ENCODE measurements around the gene KDM6A. TPM values are rescaled to one million over a fixed set of nuclear protein-coding genes. Genes with fewer than 3 reads are reported as not detected.

Gene KDM6A
- total and polyA plus RNA-seq, 9 of the 15 experiments (the other 6 are each of a cell fraction or from before 2014, with no cell fraction given): 8.4 to 34.3 (median 22.9) TPM

DNA sequence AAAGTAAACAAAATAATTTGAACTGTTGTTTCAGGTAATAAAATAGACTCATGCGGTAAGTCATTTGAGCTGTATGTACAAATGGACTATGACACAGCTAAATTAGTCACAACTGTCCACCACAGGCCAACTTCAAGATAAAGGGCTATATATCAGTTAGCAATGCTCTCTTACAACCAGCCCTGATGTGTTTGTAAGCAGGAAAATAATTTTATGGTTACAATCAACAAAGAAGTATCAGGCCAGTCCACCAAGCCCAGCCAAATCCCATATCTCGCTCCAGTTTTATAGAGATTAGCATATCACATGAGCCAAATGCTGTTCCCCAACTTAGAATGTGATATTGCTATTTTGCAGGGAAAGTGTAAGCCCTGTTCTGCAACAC, 29.7 kb upstream of the KDM6A start (continued):
- TF ChIP-seq ATF7 (IDR thresholded peaks at IDR 0.05) (no peak), COPS2 (conservative IDR thresholded peaks at IDR 0.05) (no peak), MCM2 (IDR thresholded peaks at IDR 0.05; ENCODE audit: low read depth) (no peak), CBX1 (IDR thresholded peaks at IDR 0.05; ENCODE audit: low read depth) (no peak), GATAD2A (IDR thresholded peaks at IDR 0.05) (no peak), SIRT6 (IDR thresholded peaks at IDR 0.05; ENCODE audit: low read depth, low read length) (no peak), ZNF780A (CRISPR knock-in tag; IDR thresholded peaks at IDR 0.05) (no peak), ZSCAN32 (CRISPR knock-in tag; IDR thresholded peaks at IDR 0.05) (no peak), ETV6 (IDR thresholded peaks at IDR 0.05; ENCODE audit: borderline replicate concordance in 1 of 2, low read depth in 2 of 2, low read length in 1 of 2) (no peak), ETV6 (CRISPR knock-in tag; IDR thresholded peaks at IDR 0.05; ENCODE audit: borderline replicate concordance) (no peak), ZNF124 (CRISPR knock-in tag; IDR thresholded peaks at IDR 0.05) (no peak), CBX3 (IDR thresholded peaks at IDR 0.05; ENCODE audit: borderline replicate concordance in 1 of 2, low read length in 2 of 2) (0 out of 3 replicates have a peak, but pooled peaks of 1 of the 2 experiments have one; percentile 20), TCF7 (IDR thresholded peaks at IDR 0.05; ENCODE audit: borderline replicate concordance) (no peak), NFE2 (IDR thresholded peaks at IDR 0.05; ENCODE audit: low read depth) (peak; percentile 93), SRSF7 (optimal IDR thresholded peaks at IDR 0.05; ENCODE audit: low read depth, low read length) (no peak), ZNF3 (CRISPR knock-in tag; IDR thresholded peaks at IDR 0.05) (no peak), SMAD1 (IDR thresholded peaks at IDR 0.05; ENCODE audit: low read depth, low read length, partially characterized antibody) (no peak), FOS (IDR thresholded peaks at IDR 0.05; ENCODE audit: extremely low read depth, insufficient read length) (no peak), ZNF347 (CRISPR knock-in tag; IDR thresholded peaks at IDR 0.05; ENCODE audit: low read depth) (no peak), TCF3 (CRISPR knock-in tag; IDR thresholded peaks at IDR 0.05) (peak; percentile 68), ZNF282 (CRISPR knock-in tag; IDR thresholded peaks at IDR 0.05) (no peak), RFX7 (CRISPR knock-in tag; IDR thresholded peaks at IDR 0.05) (no peak), POLR2H (tag; IDR thresholded peaks at IDR 0.05; ENCODE audit: low read depth) (no peak), NCOA4 (IDR thresholded peaks at IDR 0.05; ENCODE audit: partially characterized antibody) (no peak), RNF2 (IDR thresholded peaks at IDR 0.05) (0 out of 2 replicates have a peak, but pooled peaks have one; percentile 28)
- TF ChIP-seq, protein P1, sequence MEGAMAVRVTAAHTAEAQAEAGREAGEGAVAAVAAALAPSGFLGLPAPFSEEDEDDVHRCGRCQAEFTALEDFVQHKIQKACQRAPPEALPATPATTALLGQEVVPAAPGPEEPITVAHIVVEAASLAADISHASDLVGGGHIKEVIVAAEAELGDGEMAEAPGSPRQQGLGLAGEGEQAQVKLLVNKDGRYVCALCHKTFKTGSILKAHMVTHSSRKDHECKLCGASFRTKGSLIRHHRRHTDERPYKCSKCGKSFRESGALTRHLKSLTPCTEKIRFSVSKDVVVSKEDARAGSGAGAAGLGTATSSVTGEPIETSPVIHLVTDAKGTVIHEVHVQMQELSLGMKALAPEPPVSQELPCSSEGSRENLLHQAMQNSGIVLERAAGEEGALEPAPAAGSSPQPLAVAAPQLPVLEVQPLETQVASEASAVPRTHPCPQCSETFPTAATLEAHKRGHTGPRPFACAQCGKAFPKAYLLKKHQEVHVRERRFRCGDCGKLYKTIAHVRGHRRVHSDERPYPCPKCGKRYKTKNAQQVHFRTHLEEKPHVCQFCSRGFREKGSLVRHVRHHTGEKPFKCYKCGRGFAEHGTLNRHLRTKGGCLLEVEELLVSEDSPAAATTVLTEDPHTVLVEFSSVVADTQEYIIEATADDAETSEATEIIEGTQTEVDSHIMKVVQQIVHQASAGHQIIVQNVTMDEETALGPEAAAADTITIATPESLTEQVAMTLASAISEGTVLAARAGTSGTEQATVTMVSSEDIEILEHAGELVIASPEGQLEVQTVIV (CRISPR knock-in tag; IDR thresholded peaks at IDR 0.05; ENCODE audit: borderline replicate concordance): no peak
- TF ChIP-seq, protein P2, sequence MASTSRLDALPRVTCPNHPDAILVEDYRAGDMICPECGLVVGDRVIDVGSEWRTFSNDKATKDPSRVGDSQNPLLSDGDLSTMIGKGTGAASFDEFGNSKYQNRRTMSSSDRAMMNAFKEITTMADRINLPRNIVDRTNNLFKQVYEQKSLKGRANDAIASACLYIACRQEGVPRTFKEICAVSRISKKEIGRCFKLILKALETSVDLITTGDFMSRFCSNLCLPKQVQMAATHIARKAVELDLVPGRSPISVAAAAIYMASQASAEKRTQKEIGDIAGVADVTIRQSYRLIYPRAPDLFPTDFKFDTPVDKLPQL (IDR thresholded peaks at IDR 0.05; ENCODE audit: extremely low read depth, insufficient read length): no peak
- TF ChIP-seq, protein P3, sequence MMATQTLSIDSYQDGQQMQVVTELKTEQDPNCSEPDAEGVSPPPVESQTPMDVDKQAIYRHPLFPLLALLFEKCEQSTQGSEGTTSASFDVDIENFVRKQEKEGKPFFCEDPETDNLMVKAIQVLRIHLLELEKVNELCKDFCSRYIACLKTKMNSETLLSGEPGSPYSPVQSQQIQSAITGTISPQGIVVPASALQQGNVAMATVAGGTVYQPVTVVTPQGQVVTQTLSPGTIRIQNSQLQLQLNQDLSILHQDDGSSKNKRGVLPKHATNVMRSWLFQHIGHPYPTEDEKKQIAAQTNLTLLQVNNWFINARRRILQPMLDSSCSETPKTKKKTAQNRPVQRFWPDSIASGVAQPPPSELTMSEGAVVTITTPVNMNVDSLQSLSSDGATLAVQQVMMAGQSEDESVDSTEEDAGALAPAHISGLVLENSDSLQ (IDR thresholded peaks at IDR 0.05): 0 out of 2 replicates have a peak, but pooled peaks have one; percentile 2
